AG09309 (cell line): ENCODE results near the gene KCNJ1.

Experiments used
- DNase-seq: peaks from one replicate; pipeline ENCODE4 v3.0.0-alpha.2; 2010; ENCODE audit warnings: low read depth
- H3K4me3 ChIP-seq: 2 replicates; pipeline ENCODE4 v1.5.1; 2011; ENCODE audit warnings: mild to moderate bottlenecking, low read depth, low read length, moderate library complexity; ENCODE audit not compliant: control insufficient read depth
- CTCF ChIP-seq: IDR thresholded peaks from 2 replicates; pipeline ENCODE4 v1.5.1; 2011; ENCODE audit warnings: mild to moderate bottlenecking, low read depth, low read length, inconsistent platforms; ENCODE audit not compliant: insufficient read depth, control insufficient read depth; ENCODE audit errors: missing control alignments

The KCNJ1 gene

DNA sequence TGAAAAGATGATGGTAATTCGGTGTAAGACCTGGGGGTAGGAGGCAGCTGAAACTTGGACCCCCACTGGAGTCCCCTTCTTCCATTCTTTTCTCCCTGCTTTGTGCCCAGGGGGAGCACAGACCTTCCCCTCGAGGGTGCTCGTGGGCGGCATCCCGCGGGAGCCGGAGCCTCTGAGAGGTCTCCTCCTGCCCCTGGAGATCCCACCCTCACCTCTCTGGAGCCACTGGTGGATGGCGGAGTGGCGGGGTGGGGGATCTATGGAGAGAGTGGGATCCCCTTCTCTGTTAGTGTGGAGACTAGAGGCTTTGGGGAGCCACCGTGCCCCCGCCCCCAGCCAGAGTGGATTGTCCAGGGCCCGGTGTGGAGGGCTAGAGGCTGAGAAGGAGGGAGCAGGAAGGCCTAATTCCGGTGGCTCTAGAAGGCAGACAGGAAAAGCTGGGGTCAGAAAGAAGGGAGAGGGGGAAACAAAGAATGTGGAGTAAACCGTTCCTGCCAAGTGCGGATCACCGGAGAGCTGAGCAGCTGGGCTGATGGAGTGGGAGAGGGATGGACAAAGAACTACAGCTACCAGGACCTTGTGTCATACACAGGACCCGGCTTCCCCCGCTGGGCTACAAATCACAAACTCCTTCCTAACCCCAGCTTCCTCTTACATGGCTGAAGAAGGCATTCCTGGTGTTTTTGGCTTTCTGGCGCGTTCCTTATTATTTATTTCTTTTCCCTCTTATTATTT, 41.9 kb downstream of the KCNJ1 start:
- no peak for DNase-seq
- H3K4me3 ChIP-seq = no peak overlapping the region
- TF ChIP-seq CTCF = no peak

DNA sequence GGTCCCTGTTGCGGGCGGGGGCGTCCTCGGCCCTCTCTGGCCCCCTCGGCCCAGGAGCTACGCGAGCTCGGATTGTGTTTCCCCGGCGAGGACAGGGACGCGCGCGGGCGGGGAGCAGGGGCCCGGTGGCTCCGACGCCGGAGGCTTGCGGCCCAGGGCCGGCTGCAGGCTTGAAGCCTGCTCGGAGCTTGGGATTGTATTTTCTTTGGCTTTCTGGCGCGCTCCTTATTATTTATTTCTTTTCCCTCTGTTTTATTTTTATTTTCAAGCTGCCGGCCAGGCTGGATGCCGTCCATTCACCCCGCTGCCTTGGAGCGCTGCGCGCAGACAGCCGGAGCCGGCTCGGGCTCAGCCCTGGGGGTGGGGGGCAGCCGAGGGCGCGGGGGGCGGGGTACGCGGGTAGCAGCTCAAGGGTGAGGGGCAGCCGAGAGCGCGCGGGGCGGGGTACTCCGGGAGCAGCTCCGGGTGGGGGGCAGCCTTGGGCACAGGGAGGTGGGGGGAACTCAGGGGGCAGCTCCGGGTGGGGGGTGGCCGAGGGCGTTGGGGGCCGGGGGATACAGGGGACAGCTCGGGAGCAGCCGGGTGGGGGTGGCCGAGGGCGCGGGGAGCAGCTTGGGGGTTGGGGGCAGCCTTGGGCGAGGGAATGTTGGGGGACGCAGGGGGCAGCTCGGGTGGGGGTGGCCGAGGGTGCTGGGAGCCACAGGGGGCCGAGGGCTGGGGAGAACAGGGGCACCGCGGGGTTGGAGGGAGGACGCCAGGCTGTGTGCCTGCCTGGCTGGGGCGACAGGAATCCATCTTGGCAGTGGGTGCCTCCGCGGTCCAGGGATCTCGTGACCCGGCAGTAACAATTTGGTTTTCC, 42.7 kb downstream of the KCNJ1 start:
- TF ChIP-seq CTCF = no peak
- no peak overlapping the region for H3K4me3 ChIP-seq
- no peak for DNase-seq

DNA sequence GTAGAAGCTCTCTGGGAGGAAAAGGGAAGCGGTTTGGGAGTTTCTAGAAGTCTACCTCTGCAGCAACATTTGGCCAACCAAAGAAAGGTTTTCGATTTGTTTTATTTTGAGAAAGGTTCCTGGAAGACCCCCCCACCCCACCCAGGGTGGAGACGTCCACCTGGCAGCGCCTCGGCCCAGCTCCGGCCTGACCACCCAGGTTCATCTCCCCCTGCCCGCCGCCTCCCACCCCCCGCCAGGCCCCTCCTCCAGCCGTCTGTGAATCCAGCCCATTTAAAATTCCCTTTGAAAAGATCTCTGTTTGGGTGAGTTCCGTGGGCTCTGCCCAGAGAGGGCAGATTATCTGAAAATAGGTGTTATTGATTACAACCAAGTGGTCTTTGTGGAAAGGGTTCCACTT, 43.3 kb downstream of the KCNJ1 start:
- H3K4me3 ChIP-seq = no peak overlapping the region
- no peak for DNase-seq

GRCh38 chr11:128822130-128822529, 45.0 kb downstream of the KCNJ1 start:
- no peak for TF ChIP-seq CTCF
- no peak for DNase-seq
- H3K4me3 ChIP-seq = no peak overlapping the region

More for the DNA sequence above, 43.3 kb downstream of the KCNJ1 start:
- no peak for TF ChIP-seq CTCF

DNA sequence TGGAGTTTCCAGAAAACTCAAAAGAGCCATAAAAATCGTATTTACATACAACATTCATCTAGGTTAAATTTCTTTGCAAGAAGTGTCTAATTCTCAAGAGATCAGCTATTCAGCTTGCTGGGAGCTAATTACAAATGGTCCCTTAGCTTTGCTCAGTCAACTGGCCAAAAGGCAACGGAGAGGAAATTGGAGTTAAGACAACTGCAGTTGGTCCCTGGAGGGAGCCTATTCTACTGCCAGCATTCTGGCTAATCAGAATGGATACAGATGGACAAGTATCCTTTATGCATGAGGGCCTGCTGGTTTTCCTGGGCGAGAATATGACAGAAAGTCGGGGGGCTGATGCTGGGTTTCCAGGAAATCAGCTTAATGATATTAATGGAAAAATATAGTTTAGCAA, 45.5 kb downstream of the KCNJ1 start:
- no peak for DNase-seq
- no peak overlapping the region for H3K4me3 ChIP-seq
- no peak for TF ChIP-seq CTCF

DNA sequence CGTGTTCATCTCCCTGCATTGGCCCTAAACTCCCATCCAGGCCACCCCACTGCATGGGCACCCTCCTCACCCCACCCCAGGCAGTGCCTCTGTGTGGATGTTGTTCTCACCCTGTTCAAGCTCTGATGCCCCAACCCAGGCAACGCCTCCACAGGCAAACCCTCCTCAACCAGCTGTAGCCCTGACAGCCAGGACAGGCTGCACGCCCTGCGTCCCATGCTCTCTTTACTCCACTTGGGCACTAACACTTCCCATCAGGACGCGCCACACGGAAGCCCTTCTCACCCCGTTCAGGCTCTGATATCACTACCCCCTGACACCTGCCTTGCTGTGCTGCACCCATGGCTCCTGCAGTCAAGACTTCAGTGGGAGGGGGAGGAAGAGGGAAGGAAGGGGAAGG, 47.9 kb downstream of the KCNJ1 start:
- no peak for DNase-seq
- H3K4me3 ChIP-seq = no peak overlapping the region
- TF ChIP-seq CTCF = no peak
